HCT116 (cell line): ENCODE data around the gene PDE4D. TPM values are rescaled to one million over a fixed set of nuclear protein-coding genes. Genes with fewer than 3 reads are reported as not detected.

ENCODE experiments used
- ATAC-seq: fragments of 200-7000 bp; cut with Tn5 transposase; 2 replicates; pipeline ENCODE4 v1.9.1; 2020; ENCODE audit warnings: mild to moderate bottlenecking, moderate library complexity
- BruUV-seq: library from RNA; stranded (reverse); fragments of 400-500 nt; replicated peaks from 2 replicates; lab custom pipeline; 2021; lab: Mats Ljungman, UMichigan
- CTCF ChIA-PET: fragments of 300-600 bp; sonication (Branson Sonifier 250); formaldehyde crosslinking; loops from one replicate; lab custom pipeline; 2021; ENCODE audit warnings: antibody characterized with exemption; lab: Charles Lee
- POLR2A ChIA-PET: fragments of 300-600, 350-600 bp; sonication (Branson Sonifier 250); formaldehyde crosslinking; loops from one replicate; lab custom pipeline; 2021; ENCODE audit warnings: antibody characterized with exemption; lab: Charles Lee
- RAD21 ChIA-PET, 2 experiments: fragments of 300-600 bp; sonication (Branson Sonifier 250); formaldehyde crosslinking; loops; one replicate each; lab custom pipeline; 2023; ENCODE audit warnings: low total read pairs in 2 of 2; ENCODE audit not compliant: uncharacterized antibody in 2 of 2, unreplicated experiment in 2 of 2, low non-redundant PET in 1 of 2; lab: Charles Lee
- DNase-seq: peaks from one replicate; pipeline ENCODE4 v3.0.0-alpha.2; 2010; ENCODE audit warnings: low read depth, low spot score
- H2AFZ ChIP-seq: fragments of 200-600 bp; shearing (Covaris generic), sonication (generic); 2 replicates; pipeline ENCODE4 v1.6.1; 2017; ENCODE audit warnings: low read depth, mixed run types, mixed read lengths, antibody characterized with exemption, low read length; ENCODE audit not compliant: poor library complexity, severe bottlenecking
- H3K27ac ChIP-seq: 2 replicates; pipeline ENCODE4 v1.5.1; 2012; ENCODE audit warnings: low read depth, low read length
- H3K27me3 ChIP-seq: fragments of 200-600 bp; sonication (generic); 2 replicates; pipeline ENCODE4 v1.6.1; 2016; ENCODE audit warnings: mixed run types, low read length, mixed read lengths; ENCODE audit not compliant: insufficient read depth
- H3K36me3 ChIP-seq, 2 experiments: fragments of 200-500 bp in 1 of 2; fragments of 200-600 bp in 1 of 2; sonication (Bioruptor generic) in 1 of 2; sonication (generic) in 1 of 2; 2 replicates each; pipeline versions ENCODE4 v1.5.1 to v1.6.1; 2014 to 2016; ENCODE audit warnings: low read length in 2 of 2, inconsistent platforms in 1 of 2, mixed read lengths in 1 of 2, mixed run types in 1 of 2; ENCODE audit not compliant: insufficient read depth in 2 of 2, control insufficient read depth in 1 of 2
- H3K4me1 ChIP-seq, 2 experiments: fragments of 200-600 bp in 1 of 2; sonication (generic) in 1 of 2; 2 replicates each; pipeline versions ENCODE4 v1.5.1 to v1.6.1; 2012 to 2017; ENCODE audit warnings: low read length in 2 of 2, inconsistent platforms in 1 of 2, mild to moderate bottlenecking in 1 of 2, mixed read lengths in 1 of 2, mixed run types in 1 of 2, moderate library complexity in 1 of 2; ENCODE audit not compliant: insufficient read depth in 2 of 2, control insufficient read depth in 1 of 2
- H3K4me2 ChIP-seq: fragments of 200-600 bp; sonication (generic); 2 replicates; pipeline ENCODE4 v1.6.1; 2017; ENCODE audit warnings: mixed run types, low read length, mixed read lengths
- H3K4me3 ChIP-seq, 2 experiments: fragments of 200-600 bp in 1 of 2; sonication (generic) in 1 of 2; replicated peaks in 1 of 2; 2 replicates each; pipeline ENCODE4 v1.5.1; 2011 to 2016; ENCODE audit warnings: low read length in 2 of 2, control low read depth in 1 of 2, low read depth in 1 of 2, mild to moderate bottlenecking in 1 of 2, mixed read lengths in 1 of 2, mixed run types in 1 of 2
- H3K79me2 ChIP-seq: fragments of 200-600 bp; sonication (generic); 2 replicates; pipeline ENCODE4 v1.6.1; 2017; ENCODE audit warnings: mild to moderate bottlenecking, mixed run types, low read length, moderate library complexity, mixed read lengths; ENCODE audit not compliant: insufficient read depth
- H3K9ac ChIP-seq: fragments of 200-600 bp; sonication (generic); 2 replicates; pipeline ENCODE4 v1.6.1; 2016; ENCODE audit warnings: low read length, mixed read lengths
- H3K9me2 ChIP-seq: fragments of 200-600 bp; sonication (generic), shearing (Covaris generic); 2 replicates; pipeline ENCODE4 v1.6.1; 2017; ENCODE audit warnings: mixed run types, mild to moderate bottlenecking, moderate library complexity; ENCODE audit not compliant: insufficient read depth
- H3K9me3 ChIP-seq, 2 experiments: fragments of 200-500 bp in 1 of 2; fragments of 200-600 bp in 1 of 2; sonication (Bioruptor generic) in 1 of 2; sonication (generic) in 1 of 2; 2 replicates each; pipeline ENCODE4 v1.6.1; 2014 to 2017; ENCODE audit warnings: low read length in 2 of 2, mixed read lengths in 2 of 2, inconsistent platforms in 1 of 2, low read depth in 1 of 2, mild to moderate bottlenecking in 1 of 2, mixed run types in 1 of 2, moderate library complexity in 1 of 2; ENCODE audit not compliant: control insufficient read depth in 1 of 2, insufficient read depth in 1 of 2
- H4K20me1 ChIP-seq: fragments of 200-600 bp; sonication (generic), shearing (Covaris generic); 2 replicates; pipeline ENCODE4 v1.6.1; 2017; ENCODE audit warnings: mixed run types, mild to moderate bottlenecking, moderate library complexity; ENCODE audit not compliant: insufficient read depth
- EGR1 ChIP-seq: IDR thresholded peaks from 2 replicates; pipeline ENCODE4 v1.6.1; 2012; ENCODE audit warnings: low read depth
- ELF1 ChIP-seq: IDR thresholded peaks from 2 replicates; pipeline ENCODE4 v1.6.1; 2012; ENCODE audit warnings: low read depth, borderline replicate concordance
- EZH2phosphoT487 ChIP-seq: fragments of 200-600 bp; IDR thresholded peaks from 2 replicates; pipeline ENCODE4 v1.6.1; 2018; ENCODE audit warnings: antibody characterized with exemption, borderline replicate concordance
- FOSL1 ChIP-seq: IDR thresholded peaks from 2 replicates; pipeline ENCODE4 v1.6.1; 2012; ENCODE audit warnings: low read depth
- JUND ChIP-seq: IDR thresholded peaks from 2 replicates; pipeline ENCODE4 v1.6.1; 2012
- POLR2A ChIP-seq: IDR thresholded peaks from 2 replicates; pipeline ENCODE4 v1.7.0; 2011; ENCODE audit warnings: borderline replicate concordance; ENCODE audit not compliant: insufficient read depth, insufficient read length; ENCODE audit errors: extremely low read depth
- POLR2AphosphoS5 ChIP-seq: IDR thresholded peaks from 2 replicates; pipeline ENCODE4 v1.6.1; 2011; ENCODE audit warnings: mild to moderate bottlenecking, low read depth, low read length, moderate library complexity
- RAD21 ChIP-seq: IDR thresholded peaks from 2 replicates; pipeline ENCODE4 v1.6.1; 2012; ENCODE audit warnings: low read depth, mild to moderate bottlenecking
- SIN3A ChIP-seq: IDR thresholded peaks from 2 replicates; pipeline ENCODE4 v1.6.1; 2012; ENCODE audit warnings: low read depth
- SP1 ChIP-seq: IDR thresholded peaks from 2 replicates; pipeline ENCODE4 v1.6.1; 2012; ENCODE audit warnings: low read depth
- SRF ChIP-seq: IDR thresholded peaks from 2 replicates; pipeline ENCODE4 v1.6.1; 2012; ENCODE audit warnings: low read depth
- TCF7L2 ChIP-seq: IDR thresholded peaks from 2 replicates; pipeline ENCODE4 v1.7.0; 2011; ENCODE audit warnings: borderline replicate concordance, inconsistent platforms; ENCODE audit not compliant: insufficient read depth, insufficient read length; ENCODE audit errors: extremely low read depth
- YY1 ChIP-seq: IDR thresholded peaks from 2 replicates; pipeline ENCODE4 v1.6.1; 2011; ENCODE audit warnings: low read length, low read depth, moderate library complexity, mild to moderate bottlenecking; ENCODE audit not compliant: insufficient replicate concordance; ENCODE audit errors: extremely low read depth
- ZNF274 ChIP-seq: fragments of 200-500 bp; sonication (Bioruptor generic); IDR thresholded peaks from 2 replicates; pipeline ENCODE4 v1.6.1; 2014; ENCODE audit warnings: mild to moderate bottlenecking, low read depth, low read length, inconsistent platforms
- intact Hi-C: fragments of 100-400 bp; cut with micrococcal nuclease; formaldehyde crosslinking; loops from 2 replicates; pipeline ENCODE4 v1.10.0; 2022
- total RNA-seq: library from RNA; stranded (reverse); gene quantifications from one replicate; pipeline ENCODE4 v1.2.1, GENCODE V29; 2021; ENCODE audit not compliant: unreplicated experiment
- TF ChIP-seq, protein P1 (sequence below): IDR thresholded peaks from 2 replicates; pipeline ENCODE4 v1.6.1; 2012; ENCODE audit warnings: low read depth
- TF ChIP-seq, protein P2 (sequence below), 3 experiments: fragments of 200-600 bp in 1 of 3; sonication (generic) in 1 of 3; IDR thresholded peaks in 2 of 3; conservative IDR thresholded peaks in 1 of 3; 2 replicates each; pipeline ENCODE4 v1.5.1; 2012 to 2017; ENCODE audit warnings: low read depth in 2 of 3, low read length in 2 of 3, antibody characterized with exemption in 1 of 3, borderline replicate concordance in 1 of 3, control low read depth in 1 of 3, mild to moderate bottlenecking in 1 of 3, mixed read lengths in 1 of 3, mixed run types in 1 of 3, moderate library complexity in 1 of 3; ENCODE audit not compliant: insufficient read depth in 1 of 3
- TF ChIP-seq, protein P3 (sequence below): IDR thresholded peaks from 2 replicates; pipeline ENCODE4 v1.6.1; 2012
- TF ChIP-seq, protein P4 (sequence below): IDR thresholded peaks from 2 replicates; pipeline ENCODE4 v1.6.1; 2011; ENCODE audit warnings: mild to moderate bottlenecking, low read length, moderate library complexity; ENCODE audit not compliant: insufficient replicate concordance; ENCODE audit errors: extremely low read depth

Gene PDE4D
- total RNA-seq, 1 experiment from 2014 or later = 1.1 TPM

DNA sequence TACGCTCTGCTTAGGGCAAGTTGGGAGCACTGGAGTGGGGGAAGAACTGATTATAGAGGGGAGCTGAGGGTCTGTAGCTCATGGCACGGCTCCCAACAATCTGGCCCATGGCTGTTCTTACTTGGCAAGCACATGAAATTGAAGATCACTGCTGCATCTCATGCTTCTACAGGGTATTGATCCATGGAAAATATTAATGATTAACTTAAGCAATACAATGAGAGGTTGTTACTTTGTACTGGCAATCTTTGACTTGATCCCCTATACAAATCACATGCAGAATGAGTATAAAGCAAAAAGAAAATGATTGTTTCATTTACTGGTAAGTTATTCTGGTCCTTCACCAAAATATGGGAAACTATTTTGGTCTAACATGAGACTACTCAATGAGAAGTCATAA lies 481.1 kb downstream of the PDE4D start:
- CTCF ChIA-PET = no interaction called here
- Histone ChIP-seq H3K9me3 (no peaks in the 10 kb centered on the region), H3K9me2 (no peaks in the 10 kb centered on the region), H3K27ac (no peak overlapping the region), H4K20me1 (no peaks in the 10 kb centered on the region), H3K27me3 (0 out of 2 replicates have a peak, but pooled peaks cover 4% of the 10 kb centered on the region), H3K36me3 (no peaks in the 10 kb centered on the region), H2AFZ (no peak overlapping the region), H3K9ac (no peak overlapping the region), H3K4me1 (no peaks in the 10 kb centered on the region), H3K79me2 (no peaks in the 10 kb centered on the region), H3K4me2 (no peak overlapping the region), H3K4me3 (no peak overlapping the region)
- BruUV-seq = no TSS peak
- no peak for ATAC-seq
- POLR2A ChIA-PET = no interaction called here
- TF ChIP-seq ELF1 = no peak
- TF ChIP-seq, protein P1, sequence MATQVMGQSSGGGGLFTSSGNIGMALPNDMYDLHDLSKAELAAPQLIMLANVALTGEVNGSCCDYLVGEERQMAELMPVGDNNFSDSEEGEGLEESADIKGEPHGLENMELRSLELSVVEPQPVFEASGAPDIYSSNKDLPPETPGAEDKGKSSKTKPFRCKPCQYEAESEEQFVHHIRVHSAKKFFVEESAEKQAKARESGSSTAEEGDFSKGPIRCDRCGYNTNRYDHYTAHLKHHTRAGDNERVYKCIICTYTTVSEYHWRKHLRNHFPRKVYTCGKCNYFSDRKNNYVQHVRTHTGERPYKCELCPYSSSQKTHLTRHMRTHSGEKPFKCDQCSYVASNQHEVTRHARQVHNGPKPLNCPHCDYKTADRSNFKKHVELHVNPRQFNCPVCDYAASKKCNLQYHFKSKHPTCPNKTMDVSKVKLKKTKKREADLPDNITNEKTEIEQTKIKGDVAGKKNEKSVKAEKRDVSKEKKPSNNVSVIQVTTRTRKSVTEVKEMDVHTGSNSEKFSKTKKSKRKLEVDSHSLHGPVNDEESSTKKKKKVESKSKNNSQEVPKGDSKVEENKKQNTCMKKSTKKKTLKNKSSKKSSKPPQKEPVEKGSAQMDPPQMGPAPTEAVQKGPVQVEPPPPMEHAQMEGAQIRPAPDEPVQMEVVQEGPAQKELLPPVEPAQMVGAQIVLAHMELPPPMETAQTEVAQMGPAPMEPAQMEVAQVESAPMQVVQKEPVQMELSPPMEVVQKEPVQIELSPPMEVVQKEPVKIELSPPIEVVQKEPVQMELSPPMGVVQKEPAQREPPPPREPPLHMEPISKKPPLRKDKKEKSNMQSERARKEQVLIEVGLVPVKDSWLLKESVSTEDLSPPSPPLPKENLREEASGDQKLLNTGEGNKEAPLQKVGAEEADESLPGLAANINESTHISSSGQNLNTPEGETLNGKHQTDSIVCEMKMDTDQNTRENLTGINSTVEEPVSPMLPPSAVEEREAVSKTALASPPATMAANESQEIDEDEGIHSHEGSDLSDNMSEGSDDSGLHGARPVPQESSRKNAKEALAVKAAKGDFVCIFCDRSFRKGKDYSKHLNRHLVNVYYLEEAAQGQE = no peak
- no peak for TF ChIP-seq SRF
- TF ChIP-seq FOSL1 = no peak
- TF ChIP-seq SIN3A = no peak
- no peak for TF ChIP-seq EZH2phosphoT487
- TF ChIP-seq, protein P2, sequence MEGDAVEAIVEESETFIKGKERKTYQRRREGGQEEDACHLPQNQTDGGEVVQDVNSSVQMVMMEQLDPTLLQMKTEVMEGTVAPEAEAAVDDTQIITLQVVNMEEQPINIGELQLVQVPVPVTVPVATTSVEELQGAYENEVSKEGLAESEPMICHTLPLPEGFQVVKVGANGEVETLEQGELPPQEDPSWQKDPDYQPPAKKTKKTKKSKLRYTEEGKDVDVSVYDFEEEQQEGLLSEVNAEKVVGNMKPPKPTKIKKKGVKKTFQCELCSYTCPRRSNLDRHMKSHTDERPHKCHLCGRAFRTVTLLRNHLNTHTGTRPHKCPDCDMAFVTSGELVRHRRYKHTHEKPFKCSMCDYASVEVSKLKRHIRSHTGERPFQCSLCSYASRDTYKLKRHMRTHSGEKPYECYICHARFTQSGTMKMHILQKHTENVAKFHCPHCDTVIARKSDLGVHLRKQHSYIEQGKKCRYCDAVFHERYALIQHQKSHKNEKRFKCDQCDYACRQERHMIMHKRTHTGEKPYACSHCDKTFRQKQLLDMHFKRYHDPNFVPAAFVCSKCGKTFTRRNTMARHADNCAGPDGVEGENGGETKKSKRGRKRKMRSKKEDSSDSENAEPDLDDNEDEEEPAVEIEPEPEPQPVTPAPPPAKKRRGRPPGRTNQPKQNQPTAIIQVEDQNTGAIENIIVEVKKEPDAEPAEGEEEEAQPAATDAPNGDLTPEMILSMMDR (IDR thresholded peaks at IDR 0.05 in 2 of 3, conservative IDR thresholded peaks at IDR 0.05 in 1 of 3; ENCODE audit: borderline replicate concordance in 1 of 3, insufficient read depth in 1 of 3, low read depth in 2 of 3, low read length in 2 of 3) = no peak
- no peak for TF ChIP-seq TCF7L2
- TF ChIP-seq POLR2AphosphoS5 = no peak
- TF ChIP-seq SP1 = no peak
- TF ChIP-seq POLR2A = no peak
- TF ChIP-seq RAD21 = no peak
- no peak for TF ChIP-seq ZNF274
- TF ChIP-seq, protein P3, sequence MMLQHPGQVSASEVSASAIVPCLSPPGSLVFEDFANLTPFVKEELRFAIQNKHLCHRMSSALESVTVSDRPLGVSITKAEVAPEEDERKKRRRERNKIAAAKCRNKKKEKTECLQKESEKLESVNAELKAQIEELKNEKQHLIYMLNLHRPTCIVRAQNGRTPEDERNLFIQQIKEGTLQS = no peak
- TF ChIP-seq JUND = no peak
- TF ChIP-seq EGR1 = no peak
- TF ChIP-seq, protein P4, sequence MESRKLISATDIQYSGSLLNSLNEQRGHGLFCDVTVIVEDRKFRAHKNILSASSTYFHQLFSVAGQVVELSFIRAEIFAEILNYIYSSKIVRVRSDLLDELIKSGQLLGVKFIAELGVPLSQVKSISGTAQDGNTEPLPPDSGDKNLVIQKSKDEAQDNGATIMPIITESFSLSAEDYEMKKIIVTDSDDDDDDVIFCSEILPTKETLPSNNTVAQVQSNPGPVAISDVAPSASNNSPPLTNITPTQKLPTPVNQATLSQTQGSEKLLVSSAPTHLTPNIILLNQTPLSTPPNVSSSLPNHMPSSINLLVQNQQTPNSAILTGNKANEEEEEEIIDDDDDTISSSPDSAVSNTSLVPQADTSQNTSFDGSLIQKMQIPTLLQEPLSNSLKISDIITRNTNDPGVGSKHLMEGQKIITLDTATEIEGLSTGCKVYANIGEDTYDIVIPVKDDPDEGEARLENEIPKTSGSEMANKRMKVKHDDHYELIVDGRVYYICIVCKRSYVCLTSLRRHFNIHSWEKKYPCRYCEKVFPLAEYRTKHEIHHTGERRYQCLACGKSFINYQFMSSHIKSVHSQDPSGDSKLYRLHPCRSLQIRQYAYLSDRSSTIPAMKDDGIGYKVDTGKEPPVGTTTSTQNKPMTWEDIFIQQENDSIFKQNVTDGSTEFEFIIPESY = no peak
- no peak for TF ChIP-seq YY1
- RAD21 ChIA-PET = no interaction called here
- intact Hi-C loops = no loop called here
- no peak for DNase-seq
